Keratinocyte (primary cell): ENCODE results near the gene TOR3A. TPM values are rescaled to one million over a fixed set of nuclear protein-coding genes. Genes with fewer than 3 reads are reported as not detected.

ENCODE experiments used
- DNase-seq: peaks from one replicate; pipeline ENCODE4 v3.0.0-alpha.2; 2011; ENCODE audit warnings: low read depth, missing footprints, low spot score
- FAIRE-seq: peaks from 2 replicates; lab custom pipeline; 2011; peaks lifted over from hg19 to GRCh38; lab: Jason Lieb, UNC
- H2AFZ ChIP-seq: 2 replicates; pipeline ENCODE4 v1.6.0; 2012; ENCODE audit warnings: low read length, control low read depth, inconsistent platforms; ENCODE audit not compliant: control insufficient read depth
- H3K27ac ChIP-seq: 2 replicates; pipeline ENCODE4 v1.5.1; 2011; ENCODE audit warnings: low read length; ENCODE audit not compliant: control insufficient read depth, insufficient read depth
- H3K27me3 ChIP-seq: 3 replicates; pipeline ENCODE4 v1.6.0; 2011; ENCODE audit warnings: low read length; ENCODE audit not compliant: control insufficient read depth, insufficient read depth; ENCODE audit errors: extremely low read depth
- H3K36me3 ChIP-seq, 2 experiments: 2 replicates in 1 of 2; 3 replicates in 1 of 2; pipeline ENCODE4 v1.5.1; 2011; ENCODE audit warnings: low read length in 2 of 2, mild to moderate bottlenecking in 1 of 2; ENCODE audit not compliant: control insufficient read depth in 2 of 2, insufficient read depth in 2 of 2; ENCODE audit errors: extremely low read depth in 1 of 2
- H3K4me1 ChIP-seq: 3 replicates; pipeline ENCODE4 v1.5.1; 2011; ENCODE audit warnings: low read length; ENCODE audit not compliant: control insufficient read depth, insufficient read depth; ENCODE audit errors: extremely low read depth
- H3K4me2 ChIP-seq: 3 replicates; pipeline ENCODE4 v1.6.0; 2011; ENCODE audit warnings: low read depth, low read length; ENCODE audit not compliant: control insufficient read depth, insufficient read depth; ENCODE audit errors: extremely low read depth
- H3K4me3 ChIP-seq, 3 experiments: fragments of 200-600 bp in 1 of 3; sonication (generic) in 1 of 3; 2 replicates in 2 of 3; 3 replicates in 1 of 3; pipeline ENCODE4 v1.5.1; 2011 to 2016; ENCODE audit warnings: low read length in 3 of 3, mild to moderate bottlenecking in 3 of 3, control low read depth in 2 of 3, inconsistent platforms in 1 of 3, low read depth in 1 of 3, mixed read lengths in 1 of 3, mixed run types in 1 of 3, moderate library complexity in 1 of 3; ENCODE audit not compliant: control insufficient read depth in 2 of 3, insufficient read depth in 2 of 3; ENCODE audit errors: extremely low read depth in 1 of 3
- H3K79me2 ChIP-seq: 2 replicates; pipeline ENCODE4 v1.6.0; 2012; ENCODE audit warnings: low read length; ENCODE audit not compliant: control insufficient read depth, insufficient read depth
- H3K9ac ChIP-seq: 3 replicates; pipeline ENCODE4 v1.6.0; 2011; ENCODE audit warnings: low read length; ENCODE audit not compliant: control insufficient read depth, insufficient read depth; ENCODE audit errors: extremely low read depth
- H3K9me1 ChIP-seq: 3 replicates; pipeline ENCODE4 v1.6.0; 2011; ENCODE audit warnings: low read length; ENCODE audit not compliant: control insufficient read depth, insufficient read depth; ENCODE audit errors: extremely low read depth
- H3K9me3 ChIP-seq: 2 replicates; pipeline ENCODE4 v1.5.1; 2012; ENCODE audit warnings: low read depth, low read length; ENCODE audit not compliant: control insufficient read depth
- H4K20me1 ChIP-seq: 3 replicates; pipeline ENCODE4 v1.6.0; 2011; ENCODE audit warnings: low read length; ENCODE audit not compliant: control insufficient read depth, insufficient read depth; ENCODE audit errors: extremely low read depth
- EZH2 ChIP-seq: IDR thresholded peaks from one replicate; pipeline ENCODE4 v1.6.1; 2012; ENCODE audit warnings: inconsistent platforms, mild to moderate bottlenecking, low read length, moderate library complexity
- dilution Hi-C: fragments of 300-500 bp; cut with MboI; formaldehyde crosslinking; loops from one replicate; pipeline ENCODE4 v1.7.0; 2020; ENCODE audit warnings: low sequenced_read_pairs; ENCODE audit not compliant: extremely low pct_ligation_motif_present
- polyA plus RNA-seq, 5 experiments: library from polyadenylated mRNA; depleted of rRNA in 3 of 5; stranded (reverse) in 3 of 5; stranded (forward) in 1 of 5; unstranded in 1 of 5; fragments of >200 nt; gene quantifications; 1 replicate in 1 of 5; 2 replicates in 3 of 5; 3 replicates in 1 of 5; pipeline versions ENCODE4 v1.2.1 to v1.2.3, GENCODE V29; 2011 to 2012; ENCODE audit warnings: missing spikeins in 2 of 5, low read depth in 1 of 5, low replicate concordance in 1 of 5
- small RNA-seq, 3 experiments: library from RNA; depleted of rRNA; stranded (forward); fragments of <200 nt; gene quantifications; one replicate each; pipeline ENCODE3, GENCODE V24; 2012; ENCODE audit warnings: low read depth in 3 of 3, low replicate concordance in 1 of 3; ENCODE audit not compliant: insufficient read length in 3 of 3
- TF ChIP-seq, protein P1 (sequence below), 3 experiments: IDR thresholded peaks in 1 of 3; conservative IDR thresholded peaks in 1 of 3; optimal IDR thresholded peaks in 1 of 3; 2 replicates in 2 of 3; 3 replicates in 1 of 3; pipeline versions ENCODE3 to v1.5.1; 2011; ENCODE audit warnings: low read length in 3 of 3, mild to moderate bottlenecking in 3 of 3, moderate library complexity in 2 of 3, control low read depth in 1 of 3, inconsistent platforms in 1 of 3; ENCODE audit not compliant: insufficient read depth in 2 of 3; ENCODE audit errors: extremely low read depth in 1 of 3

The TOR3A gene
- polyA plus RNA-seq, 1 donor (not counting 4 experiments of a cell fraction or from before 2014, with no cell fraction given) = 16.8 TPM

DNA sequence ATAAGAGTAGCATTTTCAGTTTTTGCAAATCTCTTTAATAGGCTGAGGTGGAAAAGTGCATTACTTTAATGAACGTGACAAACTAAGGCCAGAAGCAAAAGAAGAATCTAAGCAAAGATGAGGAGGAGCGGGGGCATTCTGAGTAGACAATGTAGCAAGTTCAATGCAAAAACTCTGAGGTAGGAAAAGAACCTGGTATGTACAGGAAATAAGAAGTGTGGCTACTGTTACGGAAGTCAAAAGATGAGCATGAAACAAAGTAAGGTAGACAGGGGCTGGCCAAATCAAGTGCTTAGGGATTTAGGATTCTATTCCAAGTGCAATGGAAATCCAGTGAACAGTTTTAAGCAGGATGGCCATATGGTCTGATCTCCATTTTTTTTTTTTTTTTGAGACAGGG is 63.7 kb downstream of the TOR3A start:
- Histone ChIP-seq H3K27me3 (no peaks in the 10 kb centered on the region), H4K20me1 (no peaks in the 10 kb centered on the region), H3K9ac (no peak overlapping the region), H3K4me1 (peaks cover 27% of the 10 kb centered on the region), H3K4me3 (no peak overlapping the region), H3K9me1 (no peaks in the 10 kb centered on the region), H3K4me2 (no peak overlapping the region), H3K27ac (no peak overlapping the region), H3K36me3 (peaks cover 2 to 3% of the 10 kb centered on the region in 2 experiments), H3K79me2 (peaks cover 45% of the 10 kb centered on the region), H2AFZ (no peak overlapping the region), H3K9me3 (no peaks in the 10 kb centered on the region)
- TF ChIP-seq, protein P1, sequence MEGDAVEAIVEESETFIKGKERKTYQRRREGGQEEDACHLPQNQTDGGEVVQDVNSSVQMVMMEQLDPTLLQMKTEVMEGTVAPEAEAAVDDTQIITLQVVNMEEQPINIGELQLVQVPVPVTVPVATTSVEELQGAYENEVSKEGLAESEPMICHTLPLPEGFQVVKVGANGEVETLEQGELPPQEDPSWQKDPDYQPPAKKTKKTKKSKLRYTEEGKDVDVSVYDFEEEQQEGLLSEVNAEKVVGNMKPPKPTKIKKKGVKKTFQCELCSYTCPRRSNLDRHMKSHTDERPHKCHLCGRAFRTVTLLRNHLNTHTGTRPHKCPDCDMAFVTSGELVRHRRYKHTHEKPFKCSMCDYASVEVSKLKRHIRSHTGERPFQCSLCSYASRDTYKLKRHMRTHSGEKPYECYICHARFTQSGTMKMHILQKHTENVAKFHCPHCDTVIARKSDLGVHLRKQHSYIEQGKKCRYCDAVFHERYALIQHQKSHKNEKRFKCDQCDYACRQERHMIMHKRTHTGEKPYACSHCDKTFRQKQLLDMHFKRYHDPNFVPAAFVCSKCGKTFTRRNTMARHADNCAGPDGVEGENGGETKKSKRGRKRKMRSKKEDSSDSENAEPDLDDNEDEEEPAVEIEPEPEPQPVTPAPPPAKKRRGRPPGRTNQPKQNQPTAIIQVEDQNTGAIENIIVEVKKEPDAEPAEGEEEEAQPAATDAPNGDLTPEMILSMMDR (optimal IDR thresholded peaks at IDR 0.05 in 1 of 3, IDR thresholded peaks at IDR 0.05 in 1 of 3, conservative IDR thresholded peaks at IDR 0.05 in 1 of 3; ENCODE audit: extremely low read depth in 1 of 3, insufficient read depth in 2 of 3, low read length in 3 of 3) = no peak
- no peak for TF ChIP-seq EZH2
- DNase-seq (no peak), FAIRE-seq (no peak)
- dilution Hi-C loops = no loop called here

Small RNA genes within 50 kb of the gene (small RNA-seq; reads per million reads assigned to genes)
- gene AL512326.3 = 0 reads per million in 3 experiments

Other genes with a start within 250 kb of the TOR3A start
- gene ANGPTL1, start 211.0 kb upstream of the TOR3A start, polyA plus RNA-seq = not detected in 3 replicates
- gene FAM20B, start 56.2 kb upstream of the TOR3A start, polyA plus RNA-seq = 16.1 to 21.1 TPM (median 20.1 TPM) in 3 replicates
- 37.6 to 52.6 TPM (median 41.8 TPM) in 3 replicates for gene ABL2, start 147.6 kb downstream of the TOR3A start, polyA plus RNA-seq
- gene SOAT1, start 211.7 kb downstream of the TOR3A start, polyA plus RNA-seq = 46.7 to 62.9 TPM (median 49.6 TPM) in 3 replicates